HG03571 (cell line): ENCODE measurements around the gene AGGF1.
"Not testable (repeated sequence)": the region's sequence is repeated elsewhere in the genome, so short reads cannot be mapped to it uniquely, and the experiment has no call there.

ENCODE experiments used
- ATAC-seq: cut with Tn5 transposase; IDR thresholded peaks from one replicate; pipeline ENCODE4 v1.9.1; 2021; ENCODE audit not compliant: unreplicated experiment

AGGF1 gene

GRCh38 chr5:77022511-77023417 is 7.4 kb upstream of the AGGF1 start:
- no peak for ATAC-seq

GRCh38 chr5:77024490-77024889 is 5.7 kb upstream of the AGGF1 start:
- no peak for ATAC-seq

GRCh38 chr5:77028631-77029375 is 1.4 kb upstream of the AGGF1 start:
- no peak for ATAC-seq

GRCh38 chr5:77029376-77029885 is 773 bp upstream of the AGGF1 start:
- ATAC-seq = no peak

- no peak for ATAC-seq
Observed at GRCh38 chr5:77031891-77032290, 1.7 kb downstream of the AGGF1 start.

- no peak for ATAC-seq
Observed at GRCh38 chr5:77032635-77033034, 2.4 kb downstream of the AGGF1 start.

- no peak for ATAC-seq
Observed at GRCh38 chr5:77033338-77033737, 3.1 kb downstream of the AGGF1 start.

GRCh38 chr5:77035950-77036349 is 5.7 kb downstream of the AGGF1 start:
- ATAC-seq = no peak

- no peak for ATAC-seq
Observed at GRCh38 chr5:77046416-77047073, 16.3 kb downstream of the AGGF1 start.

GRCh38 chr5:77064040-77064439 is 33.8 kb downstream of the AGGF1 start:
- ATAC-seq = no peak

GRCh38 chr5:77065256-77065655 is 35.1 kb downstream of the AGGF1 start:
- ATAC-seq = no peak

- ATAC-seq = no peak
Observed at GRCh38 chr5:77066184-77066583, 36.0 kb downstream of the AGGF1 start.

- peak; percentile 74 for ATAC-seq
Observed at GRCh38 chr5:77066823-77067442, 36.7 kb downstream of the AGGF1 start.

- ATAC-seq = no peak
Observed at GRCh38 chr5:77073667-77074066, 43.5 kb downstream of the AGGF1 start.

- no peak for ATAC-seq
Observed at GRCh38 chr5:77074745-77075144, 44.5 kb downstream of the AGGF1 start.

GRCh38 chr5:77076961-77077828 is 47.0 kb downstream of the AGGF1 start:
- ATAC-seq = peak; percentile 88

- ATAC-seq = no peak
Observed at GRCh38 chr5:77077829-77078176, 47.6 kb downstream of the AGGF1 start.

- not testable (repeated sequence) for ATAC-seq
Observed at GRCh38 chr5:77080479-77080878, 50.3 kb downstream of the AGGF1 start.

- ATAC-seq = no peak
Observed at GRCh38 chr5:77080905-77081304, 50.7 kb downstream of the AGGF1 start.

- ATAC-seq = no peak
Observed at GRCh38 chr5:77082280-77082679, 52.1 kb downstream of the AGGF1 start.
